BLaER1 (cell line): ENCODE measurements around the gene FAM76A.
A peak's percentile ranks its signal among the peaks of the same experiment; 100 is the strongest.
"Not testable (repeated sequence)": the region's sequence is repeated elsewhere in the genome, so short reads cannot be mapped to it uniquely, and the experiment has no call there.

ENCODE experiments used
- H3K27ac ChIP-seq: shearing (Covaris generic); formaldehyde crosslinking; 2 replicates; pipeline ENCODE4 v1.8.1; 2022
- H3K27me3 ChIP-seq: shearing (Covaris generic); formaldehyde crosslinking; 2 replicates; pipeline ENCODE4 v1.8.1; 2022
- H3K36me3 ChIP-seq: shearing (Covaris generic); formaldehyde crosslinking; 2 replicates; pipeline ENCODE4 v1.8.1; 2022
- H3K4me1 ChIP-seq: shearing (Covaris generic); formaldehyde crosslinking; 2 replicates; pipeline ENCODE4 v1.8.1; 2022
- H3K4me2 ChIP-seq: shearing (Covaris generic); formaldehyde crosslinking; 2 replicates; pipeline ENCODE4 v1.8.1; 2022
- H3K4me3 ChIP-seq: shearing (Covaris generic); formaldehyde crosslinking; 2 replicates; pipeline ENCODE4 v1.8.1; 2022
- H3K9ac ChIP-seq: shearing (Covaris generic); formaldehyde crosslinking; 2 replicates; pipeline ENCODE4 v1.8.1; 2022
- H3K9me3 ChIP-seq: shearing (Covaris generic); formaldehyde crosslinking; 2 replicates; pipeline ENCODE4 v1.8.1; 2022
- H4K20me1 ChIP-seq: shearing (Covaris generic); formaldehyde crosslinking; 2 replicates; pipeline ENCODE4 v1.8.1; 2022
- Cebpa-rat ChIP-seq: shearing (Covaris generic); IDR thresholded peaks from 2 replicates; pipeline ENCODE4 v1.8.1; 2022

Gene FAM76A

GRCh38 chr1:27689423-27690173 lies 36.2 kb upstream of the FAM76A start:
- Histone ChIP-seq H3K27me3 (no peaks in the 10 kb centered on the region), H3K4me3 (no peak overlapping the region), H3K27ac (peak overlapping the region; percentile 50), H3K9ac (no peak overlapping the region), H3K4me1 (peaks cover 28% of the 10 kb centered on the region), H3K9me3 (peaks cover 4% of the 10 kb centered on the region; the same call in 1 of the 2 replicates), H3K36me3 (no peaks in the 10 kb centered on the region), H4K20me1 (no peaks in the 10 kb centered on the region), H3K4me2 (peak overlapping the region; percentile 62)
- TF ChIP-seq Cebpa-rat = no peak

- no peak for TF ChIP-seq Cebpa-rat
- Histone ChIP-seq H4K20me1 (no peaks in the 10 kb centered on the region), H3K36me3 (no peaks in the 10 kb centered on the region), H3K9me3 (peaks cover 4% of the 10 kb centered on the region; the same call in 1 of the 2 replicates), H3K4me3 (no peak overlapping the region), H3K27ac (peak overlapping the region; percentile 50), H3K27me3 (no peaks in the 10 kb centered on the region), H3K4me1 (peaks cover 24% of the 10 kb centered on the region), H3K9ac (no peak overlapping the region), H3K4me2 (peak overlapping the region; percentile 62)
These were observed 35.6 kb upstream of the FAM76A start for GRCh38 chr1:27690183-27690582.

- not testable (repeated sequence) for H3K4me1 ChIP-seq, H3K27me3 ChIP-seq, H4K20me1 ChIP-seq, H3K36me3 ChIP-seq, H3K4me2 ChIP-seq, H3K27ac ChIP-seq, H3K9me3 ChIP-seq, H3K9ac ChIP-seq, H3K4me3 ChIP-seq
These were observed 28.9 kb upstream of the FAM76A start for GRCh38 chr1:27696835-27697234.

- H3K27me3 ChIP-seq = no peaks in the 10 kb centered on the region
- H3K4me1 ChIP-seq = no peaks in the 10 kb centered on the region
- peaks cover 28% of the 10 kb centered on the region for H3K9me3 ChIP-seq
- no peak overlapping the region for H3K4me2 ChIP-seq
- H3K36me3 ChIP-seq = no peaks in the 10 kb centered on the region
- no peak overlapping the region for H3K4me3 ChIP-seq
- no peak for TF ChIP-seq Cebpa-rat
- no peak overlapping the region for H3K9ac ChIP-seq
- no peaks in the 10 kb centered on the region for H4K20me1 ChIP-seq
- no peak overlapping the region for H3K27ac ChIP-seq
These were observed 20.8 kb upstream of the FAM76A start for GRCh38 chr1:27704958-27705357.

GRCh38 chr1:27705545-27705944 lies 20.2 kb upstream of the FAM76A start:
- Histone ChIP-seq H3K27me3 (no peaks in the 10 kb centered on the region), H3K36me3 (no peaks in the 10 kb centered on the region), H3K4me2 (no peak overlapping the region), H4K20me1 (no peaks in the 10 kb centered on the region), H3K4me1 (no peaks in the 10 kb centered on the region), H3K9me3 (peaks cover 28% of the 10 kb centered on the region), H3K4me3 (no peak overlapping the region), H3K27ac (no peak overlapping the region), H3K9ac (no peak overlapping the region)
- no peak for TF ChIP-seq Cebpa-rat

- H3K36me3 ChIP-seq = no peaks in the 10 kb centered on the region
- no peak overlapping the region for H3K4me2 ChIP-seq
- H4K20me1 ChIP-seq = no peaks in the 10 kb centered on the region
- no peak overlapping the region for H3K9ac ChIP-seq
- H3K27ac ChIP-seq = no peak overlapping the region
- H3K4me3 ChIP-seq = no peak overlapping the region
- H3K27me3 ChIP-seq = no peaks in the 10 kb centered on the region
- peaks cover 17% of the 10 kb centered on the region for H3K4me1 ChIP-seq
- peaks cover 8% of the 10 kb centered on the region; the same call in 1 of the 2 replicates for H3K9me3 ChIP-seq
- TF ChIP-seq Cebpa-rat = no peak
These were observed 15.2 kb upstream of the FAM76A start for GRCh38 chr1:27710574-27710973.

- 0 out of 2 replicates have a peak overlapping the region, but pooled peaks have one; percentile 28 for H3K27ac ChIP-seq
These were observed 12.5 kb upstream of the FAM76A start for GRCh38 chr1:27713139-27713725.

GRCh38 chr1:27713869-27714513 lies 11.8 kb upstream of the FAM76A start:
- Histone ChIP-seq H3K4me2 (peak overlapping the region; percentile 52; the same call in 1 of the 2 replicates), H3K9ac (peak overlapping the region; percentile 21; the same call in 1 of the 2 replicates), H3K27me3 (no peaks in the 10 kb centered on the region), H3K4me1 (peaks cover 17% of the 10 kb centered on the region), H4K20me1 (no peaks in the 10 kb centered on the region), H3K27ac (0 out of 2 replicates have a peak overlapping the region, but pooled peaks have one; percentile 28), H3K9me3 (0 out of 2 replicates have a peak, but pooled peaks cover 3% of the 10 kb centered on the region), H3K4me3 (no peak overlapping the region), H3K36me3 (no peaks in the 10 kb centered on the region)
- no peak for TF ChIP-seq Cebpa-rat

More at GRCh38 chr1:27713139-27713725, 12.5 kb upstream of the FAM76A start:
- Histone ChIP-seq H4K20me1 (no peaks in the 10 kb centered on the region), H3K9ac (peak overlapping the region; percentile 21; the same call in 1 of the 2 replicates), H3K4me3 (no peak overlapping the region), H3K9me3 (peaks cover 8% of the 10 kb centered on the region; the same call in 1 of the 2 replicates), H3K27me3 (no peaks in the 10 kb centered on the region), H3K4me1 (peaks cover 17% of the 10 kb centered on the region), H3K36me3 (no peaks in the 10 kb centered on the region), H3K4me2 (peak overlapping the region; percentile 52)
- no peak for TF ChIP-seq Cebpa-rat

GRCh38 chr1:27716262-27716895 lies 9.4 kb upstream of the FAM76A start:
- TF ChIP-seq Cebpa-rat = no peak
- Histone ChIP-seq H3K4me1 (peaks cover 17% of the 10 kb centered on the region), H3K36me3 (no peaks in the 10 kb centered on the region), H3K27ac (no peak overlapping the region), H3K27me3 (no peaks in the 10 kb centered on the region), H3K9ac (no peak overlapping the region), H3K4me3 (no peak overlapping the region), H3K4me2 (no peak overlapping the region), H4K20me1 (no peaks in the 10 kb centered on the region), H3K9me3 (no peaks in the 10 kb centered on the region)
